Trophoblast cell (in vitro differentiated cells and primary cell): ENCODE data around the gene AUTS2.

Experiments used
- DNase-seq, 2 donors: peaks; one replicate each; pipeline ENCODE4 v3.0.0-alpha.2; 2016
- H2AFZ ChIP-seq: 2 replicates; pipeline ENCODE4 v1.6.1; 2013; ENCODE audit warnings: low read length, moderate library complexity, mild to moderate bottlenecking; ENCODE audit not compliant: insufficient read depth, poor library complexity
- H2AK5ac ChIP-seq: 2 replicates; pipeline ENCODE4 v1.6.1; 2013; ENCODE audit warnings: mild to moderate bottlenecking, low read length
- H2BK120ac ChIP-seq: 2 replicates; pipeline ENCODE4 v1.6.1; 2013; ENCODE audit warnings: low read length, mild to moderate bottlenecking, moderate library complexity; ENCODE audit not compliant: insufficient read depth, poor library complexity
- H2BK12ac ChIP-seq: 2 replicates; pipeline ENCODE4 v1.6.1; 2013; ENCODE audit warnings: mild to moderate bottlenecking, low read length, moderate library complexity
- H2BK5ac ChIP-seq: 2 replicates; pipeline ENCODE4 v1.6.1; 2013; ENCODE audit warnings: low read length, low read depth, moderate library complexity, mild to moderate bottlenecking; ENCODE audit not compliant: poor library complexity
- H3K14ac ChIP-seq: 2 replicates; pipeline ENCODE4 v1.6.1; 2013; ENCODE audit warnings: mild to moderate bottlenecking, low read length
- H3K18ac ChIP-seq: 2 replicates; pipeline ENCODE4 v1.6.1; 2013; ENCODE audit warnings: mild to moderate bottlenecking, low read length
- H3K23ac ChIP-seq: 2 replicates; pipeline ENCODE4 v1.6.1; 2013; ENCODE audit warnings: low read length
- H3K27ac ChIP-seq: 2 replicates; pipeline ENCODE4 v1.5.1; 2013; ENCODE audit warnings: low read depth, mild to moderate bottlenecking, inconsistent platforms, low read length, moderate library complexity
- H3K27me3 ChIP-seq: 2 replicates; pipeline ENCODE4 v1.6.1; 2013; ENCODE audit warnings: inconsistent platforms, mild to moderate bottlenecking, low read length, moderate library complexity; ENCODE audit not compliant: insufficient read depth
- H3K36me3 ChIP-seq, 2 experiments: 1 replicate in 1 of 2; 2 replicates in 1 of 2; pipeline ENCODE4 v1.6.1; 2013; ENCODE audit warnings: low read length in 2 of 2, mild to moderate bottlenecking in 2 of 2, moderate library complexity in 1 of 2; ENCODE audit not compliant: insufficient read depth in 2 of 2, control insufficient read depth in 1 of 2
- H3K4ac ChIP-seq: 2 replicates; pipeline ENCODE4 v1.6.1; 2013; ENCODE audit warnings: low read depth, mild to moderate bottlenecking, low read length, moderate library complexity
- H3K4me1 ChIP-seq, 2 experiments: 1 replicate in 1 of 2; 2 replicates in 1 of 2; pipeline ENCODE4 v1.6.1; 2013; ENCODE audit warnings: low read length in 2 of 2, mild to moderate bottlenecking in 2 of 2, moderate library complexity in 1 of 2; ENCODE audit not compliant: insufficient read depth in 2 of 2, control insufficient read depth in 1 of 2
- H3K4me2 ChIP-seq: 2 replicates; pipeline ENCODE4 v1.6.1; 2013; ENCODE audit warnings: inconsistent platforms, mild to moderate bottlenecking, low read length, moderate library complexity
- H3K4me3 ChIP-seq: 2 replicates; pipeline ENCODE4 v1.5.1; 2013; ENCODE audit warnings: mild to moderate bottlenecking, low read depth, low read length, inconsistent platforms
- H3K79me1 ChIP-seq: one replicate; pipeline ENCODE4 v1.6.1; 2013; ENCODE audit warnings: low read length
- H3K79me2 ChIP-seq: 2 replicates; pipeline ENCODE4 v1.6.1; 2013; ENCODE audit warnings: low read length, mild to moderate bottlenecking; ENCODE audit not compliant: control insufficient read depth, insufficient read depth, poor library complexity
- H3K9ac ChIP-seq: 2 replicates; pipeline ENCODE4 v1.6.1; 2013; ENCODE audit warnings: mild to moderate bottlenecking, low read length
- H3K9me3 ChIP-seq: 2 replicates; pipeline ENCODE4 v1.6.1; 2013; ENCODE audit warnings: low read depth, mild to moderate bottlenecking, control low read depth, inconsistent platforms, low read length; ENCODE audit not compliant: insufficient read depth
- H4K12ac ChIP-seq: 2 replicates; pipeline ENCODE4 v1.6.1; 2013; ENCODE audit warnings: low read depth, mild to moderate bottlenecking, low read length, moderate library complexity
- H4K8ac ChIP-seq: 2 replicates; pipeline ENCODE4 v1.6.1; 2013; ENCODE audit warnings: low read depth, mild to moderate bottlenecking, low read length, moderate library complexity
- H4K91ac ChIP-seq: one replicate; pipeline ENCODE4 v1.6.1; 2013; ENCODE audit warnings: low read depth, mild to moderate bottlenecking, low read length, moderate library complexity
- WGBS: extraction: QIAGEN DNeasy Blood & Tissue Kit; methylation state at CpG from one replicate; pipeline ENCODE4 v1.1.7; 2013; ENCODE audit warnings: missing lambda C conversion rate; ENCODE audit not compliant: insufficient read length, insufficient coverage; ENCODE audit errors: extremely low coverage; 5-methylcytosine and 5-hydroxymethylcytosine counted together

AUTS2 gene

GRCh38 chr7:70000737-70001348, 402.6 kb downstream of the AUTS2 start:
- Histone ChIP-seq H3K23ac (no peak overlapping the region), H2BK5ac (no peak overlapping the region), H2BK12ac (no peak overlapping the region), H3K4me1 (no peaks in the 10 kb centered on the region), H3K4me3 (no peak overlapping the region), H4K91ac (no peak overlapping the region), H3K79me2 (no peaks in the 10 kb centered on the region), H4K8ac (no peak overlapping the region), H2AK5ac (no peak overlapping the region), H3K4me2 (no peak overlapping the region), H2AFZ (no peak overlapping the region), H3K4ac (no peak overlapping the region), H3K18ac (no peak overlapping the region), H2BK120ac (no peak overlapping the region), H3K36me3 (no peaks in the 10 kb centered on the region), H3K27ac (no peak overlapping the region), H3K14ac (no peak overlapping the region), H3K27me3 (no peaks in the 10 kb centered on the region), H3K9me3 (no peaks in the 10 kb centered on the region), H3K9ac (no peak overlapping the region), H3K79me1 (no peaks in the 10 kb centered on the region), H4K12ac (no peak overlapping the region)
- no CpG with 5 or more reads among the region's 5 CpGs for WGBS
- DNase-seq: no peak

GRCh38 chr7:70005480-70005879, 407.2 kb downstream of the AUTS2 start:
- Histone ChIP-seq H4K91ac (no peak overlapping the region), H4K12ac (no peak overlapping the region), H3K27ac (no peak overlapping the region), H2BK5ac (no peak overlapping the region), H3K9me3 (no peaks in the 10 kb centered on the region), H2AFZ (no peak overlapping the region), H2BK120ac (no peak overlapping the region), H3K79me2 (no peaks in the 10 kb centered on the region), H3K4me2 (no peak overlapping the region), H3K27me3 (no peaks in the 10 kb centered on the region), H3K4me1 (peaks cover 3% of the 10 kb centered on the region in 2 experiments), H3K23ac (no peak overlapping the region), H2BK12ac (no peak overlapping the region), H3K4ac (no peak overlapping the region), H3K9ac (no peak overlapping the region), H3K4me3 (no peak overlapping the region), H3K14ac (no peak overlapping the region), H3K18ac (no peak overlapping the region), H3K36me3 (no peaks in the 10 kb centered on the region), H2AK5ac (no peak overlapping the region), H4K8ac (no peak overlapping the region), H3K79me1 (no peaks in the 10 kb centered on the region)
- DNase-seq: no peak
- no CpG with 5 or more reads among the region's 2 CpGs for WGBS

GRCh38 chr7:70005891-70006260, 407.6 kb downstream of the AUTS2 start:
- H2AFZ ChIP-seq: no peak overlapping the region
- peaks cover 3% of the 10 kb centered on the region in 2 experiments for H3K4me1 ChIP-seq
- H3K36me3 ChIP-seq: no peaks in the 10 kb centered on the region
- H2BK12ac ChIP-seq: no peak overlapping the region
- no peak overlapping the region for H4K12ac ChIP-seq
- no peak overlapping the region for H3K27ac ChIP-seq
- no peak overlapping the region for H4K91ac ChIP-seq
- H3K18ac ChIP-seq: no peak overlapping the region
- H3K4ac ChIP-seq: no peak overlapping the region
- no peak overlapping the region for H2BK5ac ChIP-seq
- no peaks in the 10 kb centered on the region for H3K79me1 ChIP-seq
- DNase-seq: no peak
- H2BK120ac ChIP-seq: no peak overlapping the region
- no CpG with 5 or more reads among the region's 7 CpGs for WGBS
- H3K79me2 ChIP-seq: no peaks in the 10 kb centered on the region
- H4K8ac ChIP-seq: no peak overlapping the region
- no peak overlapping the region for H3K14ac ChIP-seq
- H2AK5ac ChIP-seq: no peak overlapping the region
- H3K27me3 ChIP-seq: no peaks in the 10 kb centered on the region
- no peak overlapping the region for H3K9ac ChIP-seq
- H3K4me3 ChIP-seq: no peak overlapping the region
- no peak overlapping the region for H3K23ac ChIP-seq
- no peaks in the 10 kb centered on the region for H3K9me3 ChIP-seq
- no peak overlapping the region for H3K4me2 ChIP-seq

GRCh38 chr7:70006261-70006920, 408.1 kb downstream of the AUTS2 start:
- H4K12ac ChIP-seq: no peak overlapping the region
- no peak overlapping the region for H4K8ac ChIP-seq
- no peak overlapping the region for H3K4ac ChIP-seq
- no peak overlapping the region for H3K4me3 ChIP-seq
- H3K9me3 ChIP-seq: no peaks in the 10 kb centered on the region
- H3K18ac ChIP-seq: no peak overlapping the region
- no peaks in the 10 kb centered on the region for H3K79me2 ChIP-seq
- DNase-seq: no peak
- no peak overlapping the region for H3K4me2 ChIP-seq
- WGBS: no CpG with 5 or more reads among the region's 9 CpGs
- no peak overlapping the region for H3K14ac ChIP-seq
- no peaks in the 10 kb centered on the region for H3K27me3 ChIP-seq
- H3K23ac ChIP-seq: no peak overlapping the region
- no peak overlapping the region for H3K9ac ChIP-seq
- H2AK5ac ChIP-seq: no peak overlapping the region
- no peak overlapping the region for H2BK5ac ChIP-seq
- H3K36me3 ChIP-seq: no peaks in the 10 kb centered on the region
- no peak overlapping the region for H4K91ac ChIP-seq
- no peaks in the 10 kb centered on the region for H3K79me1 ChIP-seq
- peaks cover 3% of the 10 kb centered on the region in 2 experiments for H3K4me1 ChIP-seq
- no peak overlapping the region for H2AFZ ChIP-seq
- H2BK120ac ChIP-seq: no peak overlapping the region
- H3K27ac ChIP-seq: no peak overlapping the region
- no peak overlapping the region for H2BK12ac ChIP-seq
